ENCODE data around the gene EDAR.

The EDAR gene

GRCh38 chr2:108907822-108908712 lies 81.0 kb downstream of the EDAR start:
- H3K27ac Mint-ChIP-seq = no peak overlapping the region
- no peaks in the 10 kb centered on the region for H3K4me1 Mint-ChIP-seq
- no peaks in the 10 kb centered on the region for H3K9me3 Mint-ChIP-seq
- DNase-seq (ENCODE audit: low spot score in 2 of 2) (peak in 1 of 2 donors; percentile 33), ATAC-seq (no peak)
- no peaks in the 10 kb centered on the region for H3K36me3 Mint-ChIP-seq
- H3K4me3 Mint-ChIP-seq = no peak overlapping the region

- H3K4me1 Mint-ChIP-seq = no peaks in the 10 kb centered on the region
- H3K36me3 Mint-ChIP-seq = no peaks in the 10 kb centered on the region
- no peak overlapping the region for H3K4me3 Mint-ChIP-seq
- ATAC-seq (peak; percentile 23), DNase-seq (ENCODE audit: low spot score in 2 of 2) (peak in 1 of 2 donors; percentile 23)
- no peak overlapping the region for H3K27ac Mint-ChIP-seq
- H3K9me3 Mint-ChIP-seq = no peaks in the 10 kb centered on the region
Observed at GRCh38 chr2:108906403-108907077, 82.5 kb downstream of the EDAR start.

GRCh38 chr2:108905906-108906305 lies 83.1 kb downstream of the EDAR start:
- Mint-ChIP-seq H3K27ac (no peak overlapping the region), H3K4me1 (no peaks in the 10 kb centered on the region), H3K36me3 (no peaks in the 10 kb centered on the region), H3K4me3 (no peak overlapping the region), H3K9me3 (no peaks in the 10 kb centered on the region)
- ATAC-seq (no peak), DNase-seq (ENCODE audit: low spot score in 2 of 2) (peak in 1 of 2 donors; percentile 29)

GRCh38 chr2:108905176-108905575 lies 83.8 kb downstream of the EDAR start:
- ATAC-seq = peak; percentile 27

GRCh38 chr2:108904680-108905079 lies 84.3 kb downstream of the EDAR start:
- no peaks in the 10 kb centered on the region for H3K36me3 Mint-ChIP-seq
- no peaks in the 10 kb centered on the region for H3K4me1 Mint-ChIP-seq
- no peak overlapping the region for H3K27ac Mint-ChIP-seq
- DNase-seq (ENCODE audit: low spot score in 2 of 2) (peak in 1 of 2 donors; percentile 30), ATAC-seq (no peak)
- H3K4me3 Mint-ChIP-seq = no peak overlapping the region
- H3K9me3 Mint-ChIP-seq = no peaks in the 10 kb centered on the region

More at GRCh38 chr2:108905176-108905575, 83.8 kb downstream of the EDAR start:
- Mint-ChIP-seq H3K4me3 (no peak overlapping the region), H3K27ac (no peak overlapping the region), H3K4me1 (no peaks in the 10 kb centered on the region), H3K36me3 (no peaks in the 10 kb centered on the region), H3K9me3 (no peaks in the 10 kb centered on the region)
- DNase-seq (ENCODE audit: low spot score in 2 of 2) = peak in 1 of 2 donors; percentile 26

- no peak for DNase-seq (ENCODE audit: low spot score in 2 of 2)
- no peak overlapping the region for H3K27ac Mint-ChIP-seq
- H3K4me1 Mint-ChIP-seq = no peaks in the 10 kb centered on the region
- peak; percentile 39 for ATAC-seq
- H3K36me3 Mint-ChIP-seq = no peaks in the 10 kb centered on the region
- no peaks in the 10 kb centered on the region for H3K9me3 Mint-ChIP-seq
- no peak overlapping the region for H3K4me3 Mint-ChIP-seq
Observed at GRCh38 chr2:108898315-108899082, 90.5 kb downstream of the EDAR start.

- no peak for DNase-seq (ENCODE audit: low spot score in 2 of 2)
- H3K36me3 Mint-ChIP-seq = no peaks in the 10 kb centered on the region
- H3K4me3 Mint-ChIP-seq = no peak overlapping the region
- no peaks in the 10 kb centered on the region for H3K4me1 Mint-ChIP-seq
- no peaks in the 10 kb centered on the region for H3K9me3 Mint-ChIP-seq
- H3K27ac Mint-ChIP-seq = no peak overlapping the region
- ATAC-seq = no peak
Observed at GRCh38 chr2:108896741-108897140, 92.3 kb downstream of the EDAR start.

- peaks cover 7% of the 10 kb centered on the region for H3K9me3 Mint-ChIP-seq
- H3K4me3 Mint-ChIP-seq = no peak overlapping the region
- no peaks in the 10 kb centered on the region for H3K4me1 Mint-ChIP-seq
- ATAC-seq = no peak
- H3K27ac Mint-ChIP-seq = no peak overlapping the region
- no peak for DNase-seq (ENCODE audit: low spot score in 2 of 2)
- H3K36me3 Mint-ChIP-seq = no peaks in the 10 kb centered on the region
Observed at GRCh38 chr2:108895188-108895587, 93.8 kb downstream of the EDAR start.

GRCh38 chr2:108894766-108895165 lies 94.3 kb downstream of the EDAR start:
- peaks cover 8% of the 10 kb centered on the region for H3K9me3 Mint-ChIP-seq
- no peak overlapping the region for H3K4me3 Mint-ChIP-seq
- no peak for ATAC-seq
- H3K36me3 Mint-ChIP-seq = no peaks in the 10 kb centered on the region
- DNase-seq (ENCODE audit: low spot score in 2 of 2) = no peak
- H3K27ac Mint-ChIP-seq = no peak overlapping the region
- H3K4me1 Mint-ChIP-seq = no peaks in the 10 kb centered on the region

- no peak for ATAC-seq
Observed at GRCh38 chr2:108893277-108893676, 95.7 kb downstream of the EDAR start.

GRCh38 chr2:108889907-108890306 lies 99.1 kb downstream of the EDAR start:
- ATAC-seq = no peak
- DNase-seq (ENCODE audit: low spot score in 2 of 2) = no peak
- Mint-ChIP-seq H3K4me3 (no peak overlapping the region), H3K9me3 (peaks cover 19% of the 10 kb centered on the region), H3K4me1 (no peaks in the 10 kb centered on the region), H3K36me3 (no peaks in the 10 kb centered on the region), H3K27ac (no peak overlapping the region)

More at GRCh38 chr2:108893277-108893676, 95.7 kb downstream of the EDAR start:
- no peak for DNase-seq (ENCODE audit: low spot score in 2 of 2)
- Mint-ChIP-seq H3K4me1 (no peaks in the 10 kb centered on the region), H3K9me3 (peaks cover 19% of the 10 kb centered on the region), H3K27ac (no peak overlapping the region), H3K36me3 (no peaks in the 10 kb centered on the region), H3K4me3 (no peak overlapping the region)

GRCh38 chr2:108884619-108885018 lies 104.4 kb downstream of the EDAR start:
- Mint-ChIP-seq H3K27ac (no peak overlapping the region), H3K36me3 (no peaks in the 10 kb centered on the region), H3K4me1 (no peaks in the 10 kb centered on the region), H3K9me3 (peaks cover 16% of the 10 kb centered on the region), H3K4me3 (no peak overlapping the region)
- ATAC-seq = no peak
- DNase-seq (ENCODE audit: low spot score in 2 of 2) = no peak

GRCh38 chr2:108878276-108878675 lies 110.7 kb downstream of the EDAR start:
- DNase-seq (ENCODE audit: low spot score in 2 of 2) (no peak), ATAC-seq (no peak)
- Mint-ChIP-seq H3K27ac (no peak overlapping the region), H3K9me3 (peaks cover 7% of the 10 kb centered on the region), H3K4me3 (no peak overlapping the region), H3K4me1 (no peaks in the 10 kb centered on the region), H3K36me3 (no peaks in the 10 kb centered on the region)

- Mint-ChIP-seq H3K27ac (no peak overlapping the region), H3K9me3 (peaks cover 4% of the 10 kb centered on the region), H3K36me3 (no peaks in the 10 kb centered on the region), H3K4me3 (no peak overlapping the region), H3K4me1 (no peaks in the 10 kb centered on the region)
- ATAC-seq = no peak
- no peak for DNase-seq (ENCODE audit: low spot score in 2 of 2)
Observed at GRCh38 chr2:108877506-108877905, 111.5 kb downstream of the EDAR start.

GRCh38 chr2:108870069-108870644 lies 118.9 kb downstream of the EDAR start:
- Mint-ChIP-seq H3K9me3 (peaks cover 13% of the 10 kb centered on the region), H3K36me3 (no peaks in the 10 kb centered on the region), H3K4me3 (no peak overlapping the region), H3K4me1 (no peaks in the 10 kb centered on the region), H3K27ac (no peak overlapping the region)
- ATAC-seq = no peak
- DNase-seq (ENCODE audit: low spot score in 2 of 2) = no peak

All from stimulated activated effector memory CD8-positive, alpha-beta T cell treated with anti-CD3 and anti-CD28 coated beads, Interleukin-12 subunit alpha, Interleukin-12 subunit beta, amount 100 ng/mL, for 72 hours (primary cell).